IPS-20b (cell line): ENCODE data around the gene TPM3.
A peak's percentile ranks its signal among the peaks of the same experiment; 100 is the strongest.
"Not testable (repeated sequence)": the region's sequence is repeated elsewhere in the genome, so short reads cannot be mapped to it uniquely, and the experiment has no call there.

ENCODE experiments used
- H3K27ac ChIP-seq: one replicate; pipeline ENCODE4 v1.5.1; 2013; ENCODE audit warnings: low read length
- H3K27me3 ChIP-seq: 2 replicates; pipeline ENCODE4 v1.6.1; 2013; ENCODE audit warnings: mild to moderate bottlenecking, low read length, inconsistent platforms; ENCODE audit not compliant: insufficient read depth
- H3K36me3 ChIP-seq: 2 replicates; pipeline ENCODE4 v1.6.1; 2013; ENCODE audit warnings: low read depth, mild to moderate bottlenecking, inconsistent platforms, low read length, moderate library complexity; ENCODE audit not compliant: insufficient read depth
- H3K4me1 ChIP-seq: 2 replicates; pipeline ENCODE4 v1.6.1; 2013; ENCODE audit warnings: mild to moderate bottlenecking, control low read depth, inconsistent platforms, low read length, moderate library complexity; ENCODE audit not compliant: insufficient read depth
- H3K4me3 ChIP-seq: 2 replicates; pipeline ENCODE4 v1.5.1; 2013; ENCODE audit warnings: mild to moderate bottlenecking, low read length, inconsistent platforms
- H3K9ac ChIP-seq: 2 replicates; pipeline ENCODE4 v1.6.1; 2013; ENCODE audit warnings: low read depth, mild to moderate bottlenecking, inconsistent platforms, low read length, moderate library complexity
- H3K9me3 ChIP-seq: 2 replicates; pipeline ENCODE4 v1.6.1; 2013; ENCODE audit warnings: mild to moderate bottlenecking, low read depth, low read length, inconsistent platforms; ENCODE audit not compliant: insufficient read depth

The TPM3 gene

GRCh38 chr1:154191990-154192461 lies at the start of gene TPM3:
TPM3 (minus strand) TSS chr1:154192100; CDS start chr1:154192018, 82 bp downstream.
- Histone ChIP-seq H3K9me3 (no peaks in the 10 kb centered on the region), H3K4me3 (no peak within 1 kb of the TSS), H3K9ac (peak within 1 kb of the TSS; percentile 40; the same call in 1 of the 2 replicates), H3K36me3 (no peaks in the 10 kb centered on the region), H3K4me1 (peaks cover 12% of the 10 kb centered on the region; the same call in 1 of the 2 replicates), H3K27ac (no peak within 1 kb of the TSS), H3K27me3 (peaks cover 10% of the 10 kb centered on the region; the same call in 1 of the 2 replicates)

- no peaks in the 10 kb centered on the region for H3K4me1 ChIP-seq
- no peaks in the 10 kb centered on the region for H3K27me3 ChIP-seq
- H3K4me3 ChIP-seq, result no peak overlapping the region
- H3K36me3 ChIP-seq, result peaks cover 99% of the 10 kb centered on the region
- no peak overlapping the region for H3K27ac ChIP-seq
- H3K9me3 ChIP-seq, result no peaks in the 10 kb centered on the region
- H3K9ac ChIP-seq, result no peak overlapping the region
Observed at GRCh38 chr1:154240294-154240833, 48.5 kb upstream of the TPM3 start.

GRCh38 chr1:154239491-154239890 lies 47.6 kb upstream of the TPM3 start:
- H3K36me3 ChIP-seq, result peaks cover 99% of the 10 kb centered on the region
- H3K9ac ChIP-seq, result no peak overlapping the region
- H3K9me3 ChIP-seq, result no peaks in the 10 kb centered on the region
- no peak overlapping the region for H3K4me3 ChIP-seq
- no peak overlapping the region for H3K27ac ChIP-seq
- no peaks in the 10 kb centered on the region for H3K27me3 ChIP-seq
- no peaks in the 10 kb centered on the region for H3K4me1 ChIP-seq

- H3K36me3 ChIP-seq, result peaks cover 96% of the 10 kb centered on the region
- H3K27ac ChIP-seq, result no peak overlapping the region
- no peaks in the 10 kb centered on the region for H3K4me1 ChIP-seq
- H3K9ac ChIP-seq, result no peak overlapping the region
- H3K4me3 ChIP-seq, result no peak overlapping the region
- H3K27me3 ChIP-seq, result no peaks in the 10 kb centered on the region
- no peaks in the 10 kb centered on the region for H3K9me3 ChIP-seq
Observed at GRCh38 chr1:154237880-154238506, 46.1 kb upstream of the TPM3 start.

- H3K27me3 ChIP-seq, result no peaks in the 10 kb centered on the region
- no peak overlapping the region for H3K9ac ChIP-seq
- H3K9me3 ChIP-seq, result no peaks in the 10 kb centered on the region
- H3K4me3 ChIP-seq, result no peak overlapping the region
- H3K27ac ChIP-seq, result no peak overlapping the region
- H3K36me3 ChIP-seq, result peaks cover 96% of the 10 kb centered on the region
- no peaks in the 10 kb centered on the region for H3K4me1 ChIP-seq
Observed at GRCh38 chr1:154237435-154237834, 45.5 kb upstream of the TPM3 start.

- H3K27ac ChIP-seq, result no peak overlapping the region
- no peaks in the 10 kb centered on the region for H3K9me3 ChIP-seq
- H3K9ac ChIP-seq, result no peak overlapping the region
- H3K4me3 ChIP-seq, result no peak overlapping the region
- no peaks in the 10 kb centered on the region for H3K27me3 ChIP-seq
- no peaks in the 10 kb centered on the region for H3K4me1 ChIP-seq
- peaks cover 96% of the 10 kb centered on the region for H3K36me3 ChIP-seq
Observed at GRCh38 chr1:154236855-154237254, 45.0 kb upstream of the TPM3 start.

- peaks cover 98% of the 10 kb centered on the region for H3K36me3 ChIP-seq
- not testable (repeated sequence) for H3K9me3 ChIP-seq, H3K9ac ChIP-seq, H3K4me3 ChIP-seq, H3K4me1 ChIP-seq, H3K27me3 ChIP-seq, H3K27ac ChIP-seq
Observed at GRCh38 chr1:154233127-154233526, 41.2 kb upstream of the TPM3 start.

GRCh38 chr1:154231112-154231511 lies 39.2 kb upstream of the TPM3 start:
- not testable (repeated sequence) for H3K9me3 ChIP-seq, H3K27me3 ChIP-seq
- H3K36me3 ChIP-seq, result peaks cover 98% of the 10 kb centered on the region

GRCh38 chr1:154225370-154225769 lies 33.5 kb upstream of the TPM3 start:
- Histone ChIP-seq H3K4me3 (no peak overlapping the region), H3K9me3 (no peaks in the 10 kb centered on the region), H3K4me1 (peaks cover 9% of the 10 kb centered on the region), H3K9ac (no peak overlapping the region), H3K27me3 (no peaks in the 10 kb centered on the region), H3K36me3 (peaks cover 66% of the 10 kb centered on the region), H3K27ac (no peak overlapping the region)

More at GRCh38 chr1:154231112-154231511, 39.2 kb upstream of the TPM3 start:
- H3K27ac ChIP-seq, H3K4me1 ChIP-seq, H3K4me3 ChIP-seq, H3K9ac ChIP-seq: not testable (repeated sequence)

GRCh38 chr1:154223621-154224020 lies 31.7 kb upstream of the TPM3 start:
- peak overlapping the region; percentile 94; the same call in 1 of the 2 replicates for H3K9ac ChIP-seq
- peak overlapping the region; percentile 89; the same call in 1 of the 2 replicates for H3K4me3 ChIP-seq
- H3K27ac ChIP-seq, result no peak overlapping the region

GRCh38 chr1:154222918-154223317 lies 31.0 kb upstream of the TPM3 start:
- no peaks in the 10 kb centered on the region for H3K27me3 ChIP-seq
- peaks cover 59% of the 10 kb centered on the region for H3K36me3 ChIP-seq
- peaks cover 21% of the 10 kb centered on the region for H3K4me1 ChIP-seq
- H3K9ac ChIP-seq, result peak overlapping the region; percentile 94; the same call in 1 of the 2 replicates
- no peak overlapping the region for H3K27ac ChIP-seq
- H3K4me3 ChIP-seq, result peak overlapping the region; percentile 89
- H3K9me3 ChIP-seq, result no peaks in the 10 kb centered on the region

More at GRCh38 chr1:154223621-154224020, 31.7 kb upstream of the TPM3 start:
- Histone ChIP-seq H3K4me1 (peaks cover 18% of the 10 kb centered on the region), H3K36me3 (peaks cover 59% of the 10 kb centered on the region), H3K27me3 (no peaks in the 10 kb centered on the region), H3K9me3 (no peaks in the 10 kb centered on the region)

GRCh38 chr1:154222518-154222917 lies 30.6 kb upstream of the TPM3 start:
- Histone ChIP-seq H3K9ac (peak overlapping the region; percentile 94; the same call in 1 of the 2 replicates), H3K9me3 (no peaks in the 10 kb centered on the region), H3K27me3 (no peaks in the 10 kb centered on the region), H3K4me1 (peaks cover 21% of the 10 kb centered on the region), H3K4me3 (peak overlapping the region; percentile 89), H3K36me3 (peaks cover 59% of the 10 kb centered on the region), H3K27ac (no peak overlapping the region)
